Measurements from ENCODE around the gene DYNLL1. TPM values are rescaled to one million over a fixed set of nuclear protein-coding genes. Genes with fewer than 3 reads are reported as not detected.

DYNLL1 gene
- total and polyA plus RNA-seq, 5 experiments from 2014 or later: 57.0 to 192 (median 156) TPM

GRCh38 chr12:120542166-120542565, 46.3 kb downstream of the DYNLL1 start:
- Mint-ChIP-seq H3K36me3 (peaks cover 0 to 59% (median 0%) of the 10 kb centered on the region in 3 donors), H3K27ac (peak overlapping the region in 1 of 10 donors; percentile 33), H3K4me1 (peaks cover 21 to 72% (median 57%) of the 10 kb centered on the region in 4 donors), H3K9me3 (no peaks in the 10 kb centered on the region), H3K27me3 (no peaks in the 10 kb centered on the region), H3K4me3 (no peak overlapping the region)
- POLR2A ChIA-PET: no interaction called here
- ATAC-seq: no peak
- no peak for DNase-seq

- POLR2A ChIA-PET: no interaction called here
- Mint-ChIP-seq H3K4me3 (no peak overlapping the region), H3K27ac (peak overlapping the region in 2 of 10 donors; percentile 29 to 37), H3K27me3 (no peaks in the 10 kb centered on the region), H3K36me3 (peaks cover 0 to 47% (median 0%) of the 10 kb centered on the region in 3 donors), H3K9me3 (no peaks in the 10 kb centered on the region), H3K4me1 (peaks cover 8 to 47% (median 33%) of the 10 kb centered on the region in 4 donors)
- ATAC-seq: no peak
- no peak for DNase-seq
Observed at GRCh38 chr12:120544691-120545090, 48.8 kb downstream of the DYNLL1 start.

GRCh38 chr12:120546050-120546386, 50.1 kb downstream of the DYNLL1 start:
- Mint-ChIP-seq H3K27me3 (no peaks in the 10 kb centered on the region), H3K27ac (peak overlapping the region in 1 of 10 donors; percentile 43), H3K9me3 (no peaks in the 10 kb centered on the region), H3K36me3 (peaks cover 0 to 37% (median 0%) of the 10 kb centered on the region in 3 donors), H3K4me1 (peaks cover 8 to 37% (median 25%) of the 10 kb centered on the region in 4 donors), H3K4me3 (no peak overlapping the region)
- no peak for ATAC-seq
- no peak for DNase-seq
- POLR2A ChIA-PET: interaction anchor here (0.6 kb wide), 1 partner anchor 345 kb away, joined by 5 read pairs; the partner anchor contains the start of gene RPLP0

Other genes starting within 250 kb of the DYNLL1 start
- 10 to 100 TPM; 93.9 to 96.6 TPM for gene PXN, start 230.4 kb upstream of the DYNLL1 start, total RNA-seq
- gene PXN, start 230.4 kb upstream of the DYNLL1 start, polyA plus RNA-seq: 10 to 100 TPM; 64.3 to 95.6 (median 80.4) TPM
- gene RNU4-2, start 204.2 kb upstream of the DYNLL1 start, total RNA-seq: 1,000 to 10,000 TPM; 4,355 to 8,006 TPM
- gene RNU4-2, start 204.2 kb upstream of the DYNLL1 start, polyA plus RNA-seq: 10 to 100 TPM in 1 of 3 donors, not detected in 2; 79.6 TPM
- 100 to 1,000 TPM; 519 to 934 TPM for gene RNU4-1, start 202.9 kb upstream of the DYNLL1 start, total RNA-seq
- not detected for gene RNU4-1, start 202.9 kb upstream of the DYNLL1 start, polyA plus RNA-seq
- gene SIRT4, start 193.8 kb upstream of the DYNLL1 start, total RNA-seq: 1 to 10 TPM; 2.4 to 4.1 TPM
- 1 to 10 TPM; 1.9 to 3.2 (median 2.2) TPM for gene SIRT4, start 193.8 kb upstream of the DYNLL1 start, polyA plus RNA-seq
- gene PLA2G1B, start 168.3 kb upstream of the DYNLL1 start, total RNA-seq: not detected
- under 1 TPM; 0.40 to 0.77 (median 0.75) TPM for gene PLA2G1B, start 168.3 kb upstream of the DYNLL1 start, polyA plus RNA-seq
- not detected for gene MSI1, start 126.9 kb upstream of the DYNLL1 start, total RNA-seq
- not detected for gene MSI1, start 126.9 kb upstream of the DYNLL1 start, polyA plus RNA-seq
- 100 to 1,000 TPM; 131 to 150 TPM for gene COX6A1, start 58.0 kb upstream of the DYNLL1 start, total RNA-seq
- 100 to 1,000 TPM; 683 to 799 (median 722) TPM for gene COX6A1, start 58.0 kb upstream of the DYNLL1 start, polyA plus RNA-seq
- 10 to 100 TPM; 21.9 to 25.3 TPM for gene TRIAP1, start 49.7 kb upstream of the DYNLL1 start, total RNA-seq
- 10 to 100 TPM; 54.1 to 65.2 (median 63.7) TPM for gene TRIAP1, start 49.7 kb upstream of the DYNLL1 start, polyA plus RNA-seq
- gene GATC, start 49.7 kb upstream of the DYNLL1 start, total RNA-seq: 10 to 100 TPM; 24.1 to 28.0 TPM
- 10 to 100 TPM; 14.6 to 19.2 (median 17.5) TPM for gene GATC, start 49.7 kb upstream of the DYNLL1 start, polyA plus RNA-seq
- gene SRSF9, start 26.4 kb upstream of the DYNLL1 start, total RNA-seq: 100 to 1,000 TPM; 157 to 164 TPM
- gene SRSF9, start 26.4 kb upstream of the DYNLL1 start, polyA plus RNA-seq: 100 to 1,000 TPM; 181 to 198 (median 191) TPM
- 10 to 100 TPM; 24.5 to 25.2 TPM for gene COQ5, start 33.0 kb downstream of the DYNLL1 start, total RNA-seq
- 10 to 100 TPM; 32.8 to 49.1 (median 39.1) TPM for gene COQ5, start 33.0 kb downstream of the DYNLL1 start, polyA plus RNA-seq
- gene RNF10, start 38.2 kb downstream of the DYNLL1 start, total RNA-seq: 100 to 1,000 TPM; 246 to 247 TPM
- gene RNF10, start 38.2 kb downstream of the DYNLL1 start, polyA plus RNA-seq: 100 to 1,000 TPM in 1 of 3 donors, 10 to 100 TPM in 2; 84.3 to 119 (median 86.1) TPM
- gene POP5, start 85.3 kb downstream of the DYNLL1 start, total RNA-seq: 10 to 100 TPM; 68.7 to 75.7 TPM
- gene POP5, start 85.3 kb downstream of the DYNLL1 start, polyA plus RNA-seq: 100 to 1,000 TPM; 121 to 126 (median 124) TPM
- gene CABP1, start 144.5 kb downstream of the DYNLL1 start, total RNA-seq: under 1 TPM in 1 of 2 experiments, not detected in 1; 0.34 TPM
- gene CABP1, start 144.5 kb downstream of the DYNLL1 start, polyA plus RNA-seq: not detected
- 10 to 100 TPM; 40.7 to 44.6 TPM for gene MLEC, start 191.0 kb downstream of the DYNLL1 start, total RNA-seq
- 10 to 100 TPM; 32.7 to 41.2 (median 36.0) TPM for gene MLEC, start 191.0 kb downstream of the DYNLL1 start, polyA plus RNA-seq
- gene UNC119B, start 214.3 kb downstream of the DYNLL1 start, total RNA-seq: 10 to 100 TPM; 23.3 to 24.2 TPM
- 10 to 100 TPM in 1 of 3 donors, 1 to 10 TPM in 2; 9.6 to 11.5 (median 9.7) TPM for gene UNC119B, start 214.3 kb downstream of the DYNLL1 start, polyA plus RNA-seq
- gene ACADS, start 229.7 kb downstream of the DYNLL1 start, total RNA-seq: 10 to 100 TPM; 14.7 to 15.6 TPM
- 10 to 100 TPM; 17.7 to 25.7 (median 22.7) TPM for gene ACADS, start 229.7 kb downstream of the DYNLL1 start, polyA plus RNA-seq